ENCODE results near the gene ADRA2B. TPM values are rescaled to one million over a fixed set of nuclear protein-coding genes. Genes with fewer than 3 reads are reported as not detected.
A peak's percentile ranks its signal among the peaks of the same experiment; 100 is the strongest.

ADRA2B gene
- total RNA-seq, 1 donor, result under 0.01 TPM

DNA sequence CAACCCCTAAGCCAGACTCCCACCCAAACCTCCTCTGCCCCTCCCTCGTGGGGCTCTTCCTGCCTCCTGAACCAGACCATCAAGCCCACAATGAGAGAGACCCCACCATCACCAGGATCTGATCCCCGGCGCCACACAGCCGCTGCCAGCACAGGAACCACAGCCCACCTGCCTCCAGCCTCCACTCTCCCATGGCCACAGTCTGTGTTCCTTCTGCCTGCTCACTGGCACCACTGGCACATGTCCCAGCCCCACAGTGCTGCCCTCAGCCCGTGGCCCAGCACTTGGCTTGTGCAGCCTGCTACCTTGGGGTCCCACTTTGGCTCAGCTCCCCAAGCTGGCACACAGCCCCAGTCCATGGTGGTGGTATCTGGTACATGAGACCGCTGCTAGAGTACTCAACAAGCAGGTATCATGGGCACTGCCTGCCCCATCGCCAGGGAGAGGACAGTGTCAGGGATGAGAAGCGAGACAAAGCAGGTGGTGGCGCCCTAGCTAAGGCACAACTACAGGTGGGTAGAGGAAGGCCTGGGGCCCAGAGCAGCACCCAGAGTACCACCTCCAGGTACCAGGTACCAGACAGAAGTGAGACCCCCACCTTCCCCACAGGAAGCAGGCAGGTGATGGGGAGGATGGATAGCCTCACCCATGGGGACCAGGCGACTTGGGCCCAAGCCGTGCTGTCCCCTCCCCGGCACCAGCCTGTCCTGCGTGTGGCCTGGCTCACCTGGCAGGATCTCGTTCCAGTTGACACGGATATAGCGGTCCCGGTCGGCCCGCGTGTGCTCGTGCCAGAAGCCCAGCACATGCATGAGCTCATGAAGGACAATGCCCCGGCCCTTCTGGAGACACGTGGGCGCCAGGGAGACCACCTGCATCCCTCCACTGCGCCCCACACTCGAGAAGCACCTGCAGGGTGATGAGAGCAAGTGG is 15.7 kb upstream of the ADRA2B start:
- Histone ChIP-seq H3K4me3 (ENCODE audit: insufficient read depth, low read length) (no peak overlapping the region), H3K4me2 (ENCODE audit: insufficient read depth, low read length) (no peak overlapping the region), H4K20me1 (ENCODE audit: insufficient read depth, low read length) (no peaks in the 10 kb centered on the region), H3K9me3 (ENCODE audit: low read depth, low read length) (no peaks in the 10 kb centered on the region), H3K79me2 (ENCODE audit: insufficient read depth, low read length) (no peaks in the 10 kb centered on the region), H3K36me3 (ENCODE audit: insufficient read depth, low read length) (no peaks in the 10 kb centered on the region), H3K27ac (ENCODE audit: low read depth, low read length) (no peak overlapping the region), H3K27me3 (ENCODE audit: insufficient read depth, low read length) (peaks cover 16% of the 10 kb centered on the region), H2AFZ (ENCODE audit: low read length) (no peak overlapping the region), H3K4me1 (ENCODE audit: insufficient read depth, low read length) (no peaks in the 10 kb centered on the region)
- TF ChIP-seq, protein P1, sequence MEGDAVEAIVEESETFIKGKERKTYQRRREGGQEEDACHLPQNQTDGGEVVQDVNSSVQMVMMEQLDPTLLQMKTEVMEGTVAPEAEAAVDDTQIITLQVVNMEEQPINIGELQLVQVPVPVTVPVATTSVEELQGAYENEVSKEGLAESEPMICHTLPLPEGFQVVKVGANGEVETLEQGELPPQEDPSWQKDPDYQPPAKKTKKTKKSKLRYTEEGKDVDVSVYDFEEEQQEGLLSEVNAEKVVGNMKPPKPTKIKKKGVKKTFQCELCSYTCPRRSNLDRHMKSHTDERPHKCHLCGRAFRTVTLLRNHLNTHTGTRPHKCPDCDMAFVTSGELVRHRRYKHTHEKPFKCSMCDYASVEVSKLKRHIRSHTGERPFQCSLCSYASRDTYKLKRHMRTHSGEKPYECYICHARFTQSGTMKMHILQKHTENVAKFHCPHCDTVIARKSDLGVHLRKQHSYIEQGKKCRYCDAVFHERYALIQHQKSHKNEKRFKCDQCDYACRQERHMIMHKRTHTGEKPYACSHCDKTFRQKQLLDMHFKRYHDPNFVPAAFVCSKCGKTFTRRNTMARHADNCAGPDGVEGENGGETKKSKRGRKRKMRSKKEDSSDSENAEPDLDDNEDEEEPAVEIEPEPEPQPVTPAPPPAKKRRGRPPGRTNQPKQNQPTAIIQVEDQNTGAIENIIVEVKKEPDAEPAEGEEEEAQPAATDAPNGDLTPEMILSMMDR (IDR thresholded peaks at IDR 0.05; ENCODE audit: extremely low read depth, low read depth, low read length), result no peak
- no peak for DNase-seq (ENCODE audit: insufficient read length, low spot score, missing footprints)

- DNase-seq (ENCODE audit: insufficient read length, low spot score, missing footprints), result no peak
- Histone ChIP-seq H3K4me1 (ENCODE audit: insufficient read depth, low read length) (no peaks in the 10 kb centered on the region), H3K36me3 (ENCODE audit: insufficient read depth, low read length) (no peaks in the 10 kb centered on the region), H3K4me2 (ENCODE audit: insufficient read depth, low read length) (no peak overlapping the region), H4K20me1 (ENCODE audit: insufficient read depth, low read length) (no peaks in the 10 kb centered on the region), H3K27me3 (ENCODE audit: insufficient read depth, low read length) (peaks cover 16% of the 10 kb centered on the region), H2AFZ (ENCODE audit: low read length) (no peak overlapping the region), H3K4me3 (ENCODE audit: insufficient read depth, low read length) (no peak overlapping the region), H3K27ac (ENCODE audit: low read depth, low read length) (no peak overlapping the region), H3K9me3 (ENCODE audit: low read depth, low read length) (no peaks in the 10 kb centered on the region), H3K79me2 (ENCODE audit: insufficient read depth, low read length) (no peaks in the 10 kb centered on the region)
- TF ChIP-seq, protein P1 (IDR thresholded peaks at IDR 0.05; ENCODE audit: extremely low read depth, low read depth, low read length), result no peak
These were observed 14.9 kb upstream of the ADRA2B start for GRCh38 chr2:96131152-96131812.

GRCh38 chr2:96130483-96130882 is 14.1 kb upstream of the ADRA2B start:
- Histone ChIP-seq H3K27me3 (ENCODE audit: insufficient read depth, low read length) (peaks cover 12% of the 10 kb centered on the region), H3K36me3 (ENCODE audit: insufficient read depth, low read length) (no peaks in the 10 kb centered on the region), H3K4me2 (ENCODE audit: insufficient read depth, low read length) (no peak overlapping the region), H3K4me3 (ENCODE audit: insufficient read depth, low read length) (no peak overlapping the region), H3K9me3 (ENCODE audit: low read depth, low read length) (no peaks in the 10 kb centered on the region), H3K27ac (ENCODE audit: low read depth, low read length) (no peak overlapping the region), H4K20me1 (ENCODE audit: insufficient read depth, low read length) (no peaks in the 10 kb centered on the region), H2AFZ (ENCODE audit: low read length) (no peak overlapping the region), H3K79me2 (ENCODE audit: insufficient read depth, low read length) (no peaks in the 10 kb centered on the region), H3K4me1 (ENCODE audit: insufficient read depth, low read length) (no peaks in the 10 kb centered on the region)
- peak; percentile 84 for DNase-seq (ENCODE audit: insufficient read length, low spot score, missing footprints)
- TF ChIP-seq, protein P1 (IDR thresholded peaks at IDR 0.05; ENCODE audit: extremely low read depth, low read depth, low read length), result no peak

DNA sequence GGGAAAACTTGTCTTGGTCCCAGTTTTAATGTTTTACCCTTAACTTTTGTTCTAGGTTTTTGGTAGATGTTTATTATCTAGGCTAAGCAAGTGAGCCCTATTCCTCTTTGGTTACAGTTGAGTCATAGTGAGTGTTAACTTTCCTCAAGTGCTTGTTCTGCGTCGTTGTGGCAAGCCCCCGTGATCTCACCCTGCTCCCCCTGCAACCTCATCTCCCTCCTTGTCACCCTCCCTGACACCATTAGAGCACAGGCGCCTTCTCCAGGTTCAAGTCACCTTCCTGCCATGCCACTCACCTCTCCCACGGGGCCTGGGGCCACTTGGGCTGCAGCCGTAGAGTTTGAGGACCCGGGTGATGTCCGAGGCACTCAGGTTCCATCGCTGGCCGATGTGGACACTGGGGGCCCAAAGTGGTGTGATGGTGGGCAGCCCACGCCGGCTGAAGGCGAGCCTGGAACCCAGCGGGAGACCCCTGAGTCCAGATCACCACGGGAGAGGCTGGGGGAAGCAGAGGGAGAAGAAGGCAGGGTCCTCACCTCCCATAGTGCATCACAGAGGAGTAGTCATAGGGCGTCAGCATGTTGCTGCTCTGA is 13.3 kb upstream of the ADRA2B start:
- TF ChIP-seq, protein P1 (IDR thresholded peaks at IDR 0.05; ENCODE audit: extremely low read depth, low read depth, low read length), result no peak
- no peak overlapping the region for H2AFZ ChIP-seq (ENCODE audit: low read length)
- H3K79me2 ChIP-seq (ENCODE audit: insufficient read depth, low read length), result no peaks in the 10 kb centered on the region
- H3K9me3 ChIP-seq (ENCODE audit: low read depth, low read length), result no peaks in the 10 kb centered on the region
- H3K4me2 ChIP-seq (ENCODE audit: insufficient read depth, low read length), result no peak overlapping the region
- H3K27me3 ChIP-seq (ENCODE audit: insufficient read depth, low read length), result peaks cover 12% of the 10 kb centered on the region
- DNase-seq (ENCODE audit: insufficient read length, low spot score, missing footprints), result no peak
- H3K4me3 ChIP-seq (ENCODE audit: insufficient read depth, low read length), result no peak overlapping the region
- H3K4me1 ChIP-seq (ENCODE audit: insufficient read depth, low read length), result no peaks in the 10 kb centered on the region
- no peaks in the 10 kb centered on the region for H4K20me1 ChIP-seq (ENCODE audit: insufficient read depth, low read length)
- no peak overlapping the region for H3K27ac ChIP-seq (ENCODE audit: low read depth, low read length)
- no peaks in the 10 kb centered on the region for H3K36me3 ChIP-seq (ENCODE audit: insufficient read depth, low read length)

All from osteoblast (primary cell).